ENCODE results near the gene MESP2. TPM values are rescaled to one million over a fixed set of nuclear protein-coding genes. Genes with fewer than 3 reads are reported as not detected.

The MESP2 gene
- polyA plus RNA-seq, 1 donor from 2014 or later, result not detected

DNA sequence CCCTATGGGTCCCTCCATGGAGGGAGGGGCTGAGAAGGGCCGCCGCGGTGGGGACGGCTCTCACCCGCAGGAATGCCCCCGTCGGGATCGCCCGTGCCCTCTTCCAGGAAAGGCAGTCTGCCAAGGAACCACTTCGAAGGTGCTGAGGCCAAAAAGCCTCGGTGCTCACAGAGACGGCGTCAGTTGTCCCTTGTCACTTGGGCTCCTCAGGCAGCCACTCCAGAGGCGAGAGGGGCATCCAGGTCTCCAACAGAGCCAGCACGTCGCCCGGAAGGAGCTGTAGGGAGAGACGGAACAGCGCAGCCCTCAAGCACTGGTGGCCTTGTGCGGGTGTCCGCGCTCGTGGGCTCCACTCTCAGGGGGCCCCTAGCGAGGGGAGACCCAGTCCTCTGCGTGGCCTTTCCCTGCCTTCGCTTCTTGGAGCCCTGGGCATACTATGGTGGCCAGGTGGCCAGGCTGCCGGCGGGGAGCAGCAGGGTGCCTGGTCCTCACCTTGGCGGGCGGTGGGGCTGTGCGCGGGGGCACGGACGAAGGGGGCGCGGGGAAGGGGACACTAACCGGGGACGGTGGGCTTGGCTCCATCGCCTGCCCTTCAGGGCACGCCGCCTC lies 26.1 kb upstream of the MESP2 start:
- H3K79me2 ChIP-seq (replicated peaks; ENCODE audit: insufficient read depth, low read length), result no peaks in the 10 kb centered on the region
- H3K27ac ChIP-seq (ENCODE audit: low read length), result no peak overlapping the region
- H4K20me1 ChIP-seq (ENCODE audit: insufficient read depth), result no peaks in the 10 kb centered on the region
- peaks cover 42% of the 10 kb centered on the region for H3K27me3 ChIP-seq (ENCODE audit: insufficient read depth, low read depth, low read length)
- TF ChIP-seq, protein P1, sequence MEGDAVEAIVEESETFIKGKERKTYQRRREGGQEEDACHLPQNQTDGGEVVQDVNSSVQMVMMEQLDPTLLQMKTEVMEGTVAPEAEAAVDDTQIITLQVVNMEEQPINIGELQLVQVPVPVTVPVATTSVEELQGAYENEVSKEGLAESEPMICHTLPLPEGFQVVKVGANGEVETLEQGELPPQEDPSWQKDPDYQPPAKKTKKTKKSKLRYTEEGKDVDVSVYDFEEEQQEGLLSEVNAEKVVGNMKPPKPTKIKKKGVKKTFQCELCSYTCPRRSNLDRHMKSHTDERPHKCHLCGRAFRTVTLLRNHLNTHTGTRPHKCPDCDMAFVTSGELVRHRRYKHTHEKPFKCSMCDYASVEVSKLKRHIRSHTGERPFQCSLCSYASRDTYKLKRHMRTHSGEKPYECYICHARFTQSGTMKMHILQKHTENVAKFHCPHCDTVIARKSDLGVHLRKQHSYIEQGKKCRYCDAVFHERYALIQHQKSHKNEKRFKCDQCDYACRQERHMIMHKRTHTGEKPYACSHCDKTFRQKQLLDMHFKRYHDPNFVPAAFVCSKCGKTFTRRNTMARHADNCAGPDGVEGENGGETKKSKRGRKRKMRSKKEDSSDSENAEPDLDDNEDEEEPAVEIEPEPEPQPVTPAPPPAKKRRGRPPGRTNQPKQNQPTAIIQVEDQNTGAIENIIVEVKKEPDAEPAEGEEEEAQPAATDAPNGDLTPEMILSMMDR (IDR thresholded peaks at IDR 0.05; ENCODE audit: poor library complexity, severe bottlenecking), result no peak
- no peak for TF ChIP-seq TAF1 (IDR thresholded peaks at IDR 0.05; ENCODE audit: low read depth)
- TF ChIP-seq EZH2 (IDR thresholded peaks at IDR 0.05; ENCODE audit: borderline replicate concordance, insufficient read depth, low read length, poor library complexity, severe bottlenecking), result no peak
- TF ChIP-seq, protein P2, sequence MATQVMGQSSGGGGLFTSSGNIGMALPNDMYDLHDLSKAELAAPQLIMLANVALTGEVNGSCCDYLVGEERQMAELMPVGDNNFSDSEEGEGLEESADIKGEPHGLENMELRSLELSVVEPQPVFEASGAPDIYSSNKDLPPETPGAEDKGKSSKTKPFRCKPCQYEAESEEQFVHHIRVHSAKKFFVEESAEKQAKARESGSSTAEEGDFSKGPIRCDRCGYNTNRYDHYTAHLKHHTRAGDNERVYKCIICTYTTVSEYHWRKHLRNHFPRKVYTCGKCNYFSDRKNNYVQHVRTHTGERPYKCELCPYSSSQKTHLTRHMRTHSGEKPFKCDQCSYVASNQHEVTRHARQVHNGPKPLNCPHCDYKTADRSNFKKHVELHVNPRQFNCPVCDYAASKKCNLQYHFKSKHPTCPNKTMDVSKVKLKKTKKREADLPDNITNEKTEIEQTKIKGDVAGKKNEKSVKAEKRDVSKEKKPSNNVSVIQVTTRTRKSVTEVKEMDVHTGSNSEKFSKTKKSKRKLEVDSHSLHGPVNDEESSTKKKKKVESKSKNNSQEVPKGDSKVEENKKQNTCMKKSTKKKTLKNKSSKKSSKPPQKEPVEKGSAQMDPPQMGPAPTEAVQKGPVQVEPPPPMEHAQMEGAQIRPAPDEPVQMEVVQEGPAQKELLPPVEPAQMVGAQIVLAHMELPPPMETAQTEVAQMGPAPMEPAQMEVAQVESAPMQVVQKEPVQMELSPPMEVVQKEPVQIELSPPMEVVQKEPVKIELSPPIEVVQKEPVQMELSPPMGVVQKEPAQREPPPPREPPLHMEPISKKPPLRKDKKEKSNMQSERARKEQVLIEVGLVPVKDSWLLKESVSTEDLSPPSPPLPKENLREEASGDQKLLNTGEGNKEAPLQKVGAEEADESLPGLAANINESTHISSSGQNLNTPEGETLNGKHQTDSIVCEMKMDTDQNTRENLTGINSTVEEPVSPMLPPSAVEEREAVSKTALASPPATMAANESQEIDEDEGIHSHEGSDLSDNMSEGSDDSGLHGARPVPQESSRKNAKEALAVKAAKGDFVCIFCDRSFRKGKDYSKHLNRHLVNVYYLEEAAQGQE (IDR thresholded peaks at IDR 0.05; ENCODE audit: borderline replicate concordance), result no peak
- TF ChIP-seq RAD21 (conservative IDR thresholded peaks at IDR 0.05), result no peak
- peak overlapping the region; percentile 69 for H3K4me3 ChIP-seq (ENCODE audit: low read length)
- no peak overlapping the region for H3K4me2 ChIP-seq (ENCODE audit: low read length)
- no peak overlapping the region for H2AFZ ChIP-seq (ENCODE audit: low read depth, low read length)
- H3F3A ChIP-seq (ENCODE audit: insufficient read depth, low read length, poor library complexity, severe bottlenecking), result no peaks in the 10 kb centered on the region
- H3K36me3 ChIP-seq (ENCODE audit: insufficient read depth, low read length), result no peaks in the 10 kb centered on the region
- no peaks in the 10 kb centered on the region for H3K9me3 ChIP-seq (ENCODE audit: low read length)
- H3K9me2 ChIP-seq (ENCODE audit: insufficient read depth, low read length), result no peaks in the 10 kb centered on the region
- peak overlapping the region; percentile 68 for H3K9ac ChIP-seq (ENCODE audit: low read length)

DNA sequence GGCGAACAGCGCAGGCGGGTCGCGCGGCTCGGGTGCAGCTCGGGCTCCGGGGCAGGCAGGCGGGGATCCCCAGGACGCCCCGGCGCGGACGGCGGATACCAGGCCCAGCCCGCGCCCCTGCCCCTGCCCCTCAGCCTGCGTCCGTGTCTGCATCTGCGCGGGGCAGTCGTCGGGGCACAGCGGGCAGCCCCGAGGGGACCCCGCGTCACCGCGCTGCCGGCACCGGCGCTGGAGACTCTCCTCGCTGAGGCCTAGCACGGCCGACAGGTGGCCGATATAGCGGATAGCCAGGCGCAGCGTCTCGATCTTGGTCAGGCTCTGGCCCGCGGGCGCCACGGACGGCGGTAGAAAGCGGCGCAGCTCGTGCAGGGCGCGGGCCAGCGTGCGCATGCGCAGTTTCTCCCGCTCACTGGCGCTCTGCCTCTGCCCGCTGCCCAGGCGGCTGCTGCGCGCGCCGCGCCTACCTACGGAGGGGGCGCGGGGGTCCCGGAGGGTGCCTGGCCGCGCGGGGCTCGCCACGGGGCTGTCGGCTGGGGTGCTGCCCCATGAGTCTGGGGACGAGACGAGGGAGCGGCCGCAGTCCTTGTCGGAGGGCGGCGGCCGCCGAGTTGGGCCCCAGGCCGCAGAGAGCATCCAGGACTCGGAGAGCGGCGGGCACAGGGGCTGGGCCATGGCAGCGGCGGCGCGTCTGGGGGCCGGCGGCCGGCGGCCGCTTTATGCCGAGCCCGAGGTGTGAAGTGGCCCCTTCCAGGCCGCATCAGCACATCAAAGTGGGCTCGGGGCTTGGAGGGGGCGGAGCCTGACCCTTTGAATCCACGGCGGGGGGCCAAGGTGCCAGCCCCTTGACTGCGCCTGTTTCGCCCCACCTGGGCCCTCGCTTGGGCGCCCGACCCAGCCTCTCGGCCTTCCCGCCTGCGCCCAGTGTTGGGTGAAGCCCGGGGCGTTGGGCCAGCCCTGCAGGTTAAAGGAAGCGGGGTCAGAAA lies 25.3 kb upstream of the MESP2 start, which contains the start of gene MESP1:
Gene MESP1 (minus strand): TSS at position 690 of the 983 bp plus-strand sequence. CDS start 18 bp downstream, at position 672.
- no peak within 1 kb of the TSS for H3K27ac ChIP-seq (ENCODE audit: low read length)
- TF ChIP-seq, protein P1 (IDR thresholded peaks at IDR 0.05; ENCODE audit: poor library complexity, severe bottlenecking), result peak; percentile 86
- TF ChIP-seq RAD21 (conservative IDR thresholded peaks at IDR 0.05) (peak; percentile 48), EP300 (conservative IDR thresholded peaks at IDR 0.05; ENCODE audit: poor library complexity, severe bottlenecking) (no peak), MXI1 (conservative IDR thresholded peaks at IDR 0.05; ENCODE audit: poor library complexity, severe bottlenecking) (peak; percentile 42), POLR2AphosphoS5 (IDR thresholded peaks at IDR 0.05) (peak; percentile 68), TAF1 (IDR thresholded peaks at IDR 0.05; ENCODE audit: low read depth) (no peak), EZH2 (IDR thresholded peaks at IDR 0.05; ENCODE audit: borderline replicate concordance, insufficient read depth, low read length, poor library complexity, severe bottlenecking) (no peak)
- TF ChIP-seq, protein P2 (IDR thresholded peaks at IDR 0.05; ENCODE audit: borderline replicate concordance), result no peak
- peak within 1 kb of the TSS; percentile 4 for H3K4me2 ChIP-seq (ENCODE audit: low read length)
- H3F3A ChIP-seq (ENCODE audit: insufficient read depth, low read length, poor library complexity, severe bottlenecking), result no peaks in the 10 kb centered on the region
- H3K9ac ChIP-seq (ENCODE audit: low read length), result peak within 1 kb of the TSS; percentile 68
- peaks cover 42% of the 10 kb centered on the region for H3K27me3 ChIP-seq (ENCODE audit: insufficient read depth, low read depth, low read length)
- no peaks in the 10 kb centered on the region for H3K36me3 ChIP-seq (ENCODE audit: insufficient read depth, low read length)
- no peaks in the 10 kb centered on the region for H3K9me3 ChIP-seq (ENCODE audit: low read length)
- no peaks in the 10 kb centered on the region for H3K79me2 ChIP-seq (replicated peaks; ENCODE audit: insufficient read depth, low read length)
- H2AFZ ChIP-seq (ENCODE audit: low read depth, low read length), result peak within 1 kb of the TSS; percentile 56
- H3K9me2 ChIP-seq (ENCODE audit: insufficient read depth, low read length), result no peaks in the 10 kb centered on the region
- H3K4me3 ChIP-seq (ENCODE audit: low read length), result peak within 1 kb of the TSS; percentile 69
- H4K20me1 ChIP-seq (ENCODE audit: insufficient read depth), result no peaks in the 10 kb centered on the region

Measured in neural cell (in vitro differentiated cells).